Measurements from ENCODE around the gene CSTF1. TPM values are rescaled to one million over a fixed set of nuclear protein-coding genes. Genes with fewer than 3 reads are reported as not detected.

Gene CSTF1
- total and polyA plus RNA-seq, 2 of the 8 experiments (the other 6 are each of a cell fraction or from before 2014, with no cell fraction given) = 59.4 to 83.5 TPM

DNA sequence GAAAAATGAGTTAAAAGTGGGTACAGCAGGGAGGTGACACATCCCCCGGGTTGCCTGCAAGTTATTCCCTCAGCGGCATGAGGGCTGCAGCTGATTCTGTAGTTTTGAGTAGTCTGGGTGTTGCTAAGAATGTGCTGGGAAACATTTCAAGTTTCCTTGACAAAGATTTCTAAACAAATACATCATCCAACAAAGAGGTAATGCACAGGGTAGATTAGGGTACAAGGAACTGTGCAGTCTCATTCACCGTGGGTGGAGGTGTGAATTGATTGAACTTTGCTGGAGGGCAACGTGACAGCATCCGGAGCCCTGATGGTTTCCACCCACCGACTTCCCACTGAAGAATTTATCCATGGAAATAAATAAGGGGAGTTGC, 41.4 kb downstream of the CSTF1 start:
- no peak overlapping the region for H3K56ac ChIP-seq (replicated peaks; ENCODE audit: insufficient read length, low read depth, low read length)
- no peaks in the 10 kb centered on the region; a peak in 1 of 7 replicates for H3K27me3 ChIP-seq (replicated peaks in 1 of 4; ENCODE audit: control insufficient read depth in 3 of 4, extremely low read depth in 1 of 4, insufficient read depth in 3 of 4, low read length in 3 of 4)
- H3K4ac ChIP-seq (replicated peaks; ENCODE audit: insufficient read length, low read depth, low read length) = no peak overlapping the region
- DNase-seq (ENCODE audit: low read depth in 1 of 2, low spot score in 2 of 2) = no peak
- no peak overlapping the region for H2AK5ac ChIP-seq (ENCODE audit: low read depth, low read length)
- H4K20me1 ChIP-seq (replicated peaks in 1 of 2; ENCODE audit: control insufficient read depth in 1 of 2, insufficient read depth in 2 of 2, low read length in 2 of 2) = peaks cover 0 to under 1% of the 10 kb centered on the region in 2 experiments
- H3K4me3 ChIP-seq (ENCODE audit: extremely low read depth in 1 of 4, insufficient read depth in 2 of 4, low read depth in 3 of 4, low read length in 4 of 4) = no peak overlapping the region
- no peak overlapping the region for H4K8ac ChIP-seq (ENCODE audit: extremely low read depth, insufficient read depth, low read length)
- no peaks in the 10 kb centered on the region for H3K4me1 ChIP-seq (replicated peaks in 1 of 4; ENCODE audit: control insufficient read depth in 3 of 4, insufficient read depth in 4 of 4, low read length in 3 of 4)
- H4K5ac ChIP-seq (ENCODE audit: insufficient read length, low read depth, low read length) = no peak overlapping the region
- no peak overlapping the region for H4K91ac ChIP-seq (replicated peaks; ENCODE audit: insufficient read length, low read length)
- H3K79me2 ChIP-seq (ENCODE audit: control insufficient read depth in 1 of 2, insufficient read depth in 2 of 2, low read length in 2 of 2) = no peaks in the 10 kb centered on the region
- POLR2A ChIA-PET (ENCODE audit: partially characterized antibody) = interaction anchor here (1.2 kb wide), 1 partner anchor 32 kb away, joined by 3 read pairs; no protein-coding TSS in a partner anchor
- H3K23me2 ChIP-seq (ENCODE audit: low read depth, low read length) = no peaks in the 10 kb centered on the region
- no peak overlapping the region for H3K9ac ChIP-seq (replicated peaks in 1 of 4; ENCODE audit: extremely low read depth in 1 of 4, low read depth in 3 of 4, low read length in 3 of 4)
- CTCF ChIA-PET (ENCODE audit: partially characterized antibody) = no interaction called here
- no peak overlapping the region for H3K27ac ChIP-seq (ENCODE audit: low read depth, low read length)
- no peak overlapping the region for H3K23ac ChIP-seq (ENCODE audit: insufficient read length)
- no peaks in the 10 kb centered on the region for H3K36me3 ChIP-seq (ENCODE audit: control insufficient read depth in 2 of 4, insufficient read depth in 4 of 4, low read length in 3 of 4)
- 91% methylated on average over 6 of the region's 6 CpGs; no CpG with 5 or more reads in 1 of the 2 experiments for WGBS, 2 experiments (ENCODE audit: extremely low coverage in 1 of 2, insufficient coverage in 1 of 2, insufficient read length in 1 of 2, insufficient replicate concordance in 2 of 2, low coverage in 1 of 2, low lambda C conversion rate in 2 of 2, missing lambda C conversion rate in 1 of 2)
- H2BK15ac ChIP-seq (ENCODE audit: low read length) = no peak overlapping the region
- H2AFZ ChIP-seq (ENCODE audit: low read length) = no peak overlapping the region
- H3K14ac ChIP-seq (ENCODE audit: insufficient read length) = no peak overlapping the region
- no peak overlapping the region for H2BK120ac ChIP-seq (replicated peaks; ENCODE audit: low read depth, low read length)
- H3K79me1 ChIP-seq (ENCODE audit: low read depth, low read length) = no peaks in the 10 kb centered on the region
- no peak overlapping the region for H2BK12ac ChIP-seq (ENCODE audit: low read depth, low read length)
- no peak for FAIRE-seq
- H2BK20ac ChIP-seq (ENCODE audit: low read length) = no peak overlapping the region
- no peaks in the 10 kb centered on the region for H3K9me3 ChIP-seq (ENCODE audit: insufficient read depth in 2 of 2, low read depth in 1 of 2, low read length in 1 of 2)
- H3K18ac ChIP-seq (ENCODE audit: extremely low read depth, low read length) = no peak overlapping the region
- no peak overlapping the region for H2BK5ac ChIP-seq (ENCODE audit: low read depth, low read length)
- no peak overlapping the region for H3K4me2 ChIP-seq (ENCODE audit: insufficient read depth in 1 of 2, low read depth in 2 of 2, low read length in 2 of 2)
- TF ChIP-seq PHF8 (conservative IDR thresholded peaks at IDR 0.05; ENCODE audit: low read depth, low read length) (no peak), SP4 (IDR thresholded peaks at IDR 0.05; ENCODE audit: low read length) (no peak), BACH1 (IDR thresholded peaks at IDR 0.05; ENCODE audit: low read length) (no peak), SRF (IDR thresholded peaks at IDR 0.05; ENCODE audit: low read depth, low read length) (no peak), YY1 (IDR thresholded peaks at IDR 0.05; ENCODE audit: low read depth, low read length) (no peak), SP2 (IDR thresholded peaks at IDR 0.05; ENCODE audit: low read length) (no peak), JUN (IDR thresholded peaks at IDR 0.05; ENCODE audit: low read depth, low read length) (no peak), FOSL1 (IDR thresholded peaks at IDR 0.05; ENCODE audit: insufficient read depth, low read depth, low read length) (no peak)
